Activated CD4-positive, alpha-beta T cell treated with anti-CD3 and anti-CD28 coated beads, Interleukin-2, Interleukin-4, amounts not matched to agents 100 ng/mL and 50 ng/mL, durations not matched to agents 16 hours and 8 hours (primary cell): ENCODE data around the gene PRXL2B.
A peak's percentile ranks its signal among the peaks of the same experiment; 100 is the strongest.
"Not testable (repeated sequence)": the region's sequence is repeated elsewhere in the genome, so short reads cannot be mapped to it uniquely, and the experiment has no call there.

ENCODE experiments used
- DNase-seq: peaks from one replicate; pipeline ENCODE4 v3.0.0-alpha.2; 2020; ENCODE audit warnings: low spot score

Gene PRXL2B

GRCh38 chr1:2586154-2587070 lies at the start of gene PRXL2B:
Gene PRXL2B (plus strand): TSS chr1:2586777. CDS start chr1:2586886, 109 bp downstream.
- peak; percentile 98 for DNase-seq

GRCh38 chr1:2537784-2538115 lies 48.8 kb upstream of the PRXL2B start:
- no peak for DNase-seq

- DNase-seq: no peak
Observed at GRCh38 chr1:2538376-2538775, 48.2 kb upstream of the PRXL2B start.

GRCh38 chr1:2538872-2539271 lies 47.7 kb upstream of the PRXL2B start:
- DNase-seq: no peak

GRCh38 chr1:2539312-2539907 lies 47.2 kb upstream of the PRXL2B start:
- no peak for DNase-seq

GRCh38 chr1:2540816-2541492 lies 45.6 kb upstream of the PRXL2B start:
- DNase-seq: no peak

GRCh38 chr1:2541619-2542245 lies 44.8 kb upstream of the PRXL2B start:
- no peak for DNase-seq

GRCh38 chr1:2542246-2542915 lies 44.2 kb upstream of the PRXL2B start:
- DNase-seq: no peak

GRCh38 chr1:2543543-2544092 lies 43.0 kb upstream of the PRXL2B start:
- DNase-seq: no peak

- no peak for DNase-seq
Observed at GRCh38 chr1:2544093-2544874, 42.3 kb upstream of the PRXL2B start.

GRCh38 chr1:2544875-2545640 lies 41.5 kb upstream of the PRXL2B start:
- DNase-seq: no peak

- DNase-seq: peak; percentile 90
Observed at GRCh38 chr1:2545754-2546514, 40.6 kb upstream of the PRXL2B start.

- DNase-seq: peak; percentile 94
Observed at GRCh38 chr1:2546515-2547209, 39.9 kb upstream of the PRXL2B start.

GRCh38 chr1:2547210-2548067 lies 39.1 kb upstream of the PRXL2B start:
- DNase-seq: peak; percentile 72

- DNase-seq: peak; percentile 86
Observed at GRCh38 chr1:2548068-2548589, 38.4 kb upstream of the PRXL2B start.

GRCh38 chr1:2549367-2550029 lies 37.1 kb upstream of the PRXL2B start:
- not testable (repeated sequence) for DNase-seq
